ENCODE measurements around the gene FOXJ2. TPM values are rescaled to one million over a fixed set of nuclear protein-coding genes. Genes with fewer than 3 reads are reported as not detected.
A peak's percentile ranks its signal among the peaks of the same experiment; 100 is the strongest.

FOXJ2 gene
- total and polyA plus RNA-seq, 2 of the 4 experiments (the other 2 are of a cell fraction): 3.0 to 8.4 TPM

DNA sequence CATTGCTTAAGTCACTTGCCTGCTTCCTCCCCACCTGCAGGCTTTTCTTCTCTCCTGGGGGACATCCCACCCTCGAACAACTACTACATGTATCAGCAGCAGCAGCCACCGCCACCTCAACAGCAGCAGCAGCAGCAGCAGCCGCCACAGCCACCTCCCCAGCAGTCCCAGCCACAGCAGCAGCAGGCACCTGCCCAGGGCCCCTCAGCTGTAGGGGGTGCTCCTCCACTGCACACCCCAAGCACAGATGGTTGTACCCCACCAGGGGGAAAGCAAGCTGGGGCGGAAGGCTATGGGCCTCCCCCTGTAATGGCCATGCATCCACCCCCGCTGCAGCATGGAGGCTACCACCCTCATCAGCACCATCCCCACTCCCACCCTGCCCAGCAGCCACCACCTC, 15.3 kb downstream of the FOXJ2 start:
- no peak overlapping the region for H2BK5ac ChIP-seq (ENCODE audit: low read depth, low read length, poor library complexity, severe bottlenecking)
- H4K20me1 ChIP-seq (ENCODE audit: insufficient read depth, low read length): no peaks in the 10 kb centered on the region; the same call in 1 of the 2 replicates
- H4K91ac ChIP-seq (ENCODE audit: insufficient read depth, low read depth, low read length): no peak overlapping the region
- no peak overlapping the region for H3K4me3 ChIP-seq (ENCODE audit: insufficient read depth, low read depth, low read length)
- WGBS, 2 experiments (ENCODE audit: extremely low coverage in 2 of 2, insufficient read length in 1 of 2): 100% methylated on average over 2 of the region's 5 CpGs; no CpG with 5 or more reads in 1 of the 2 experiments
- no peak for ATAC-seq (ENCODE audit: low read depth)
- POLR2A ChIA-PET (ENCODE audit: unreplicated experiment): no interaction called here
- H3K18ac ChIP-seq (ENCODE audit: low read depth, low read length): no peak overlapping the region
- no peak overlapping the region for H3K9ac ChIP-seq (ENCODE audit: low read depth, low read length)
- H3K36me3 ChIP-seq (ENCODE audit: control insufficient read depth, insufficient read depth, low read length): peaks cover 49% of the 10 kb centered on the region
- H2AK9ac ChIP-seq (replicated peaks; ENCODE audit: low read depth, low read length, poor library complexity): peak overlapping the region; percentile 40
- H3K4ac ChIP-seq (ENCODE audit: low read depth, low read length): no peak overlapping the region
- intact Hi-C loops (cut with micrococcal nuclease) (no loop called here), dilution Hi-C loops (cut with HindIII; ENCODE audit: low sequenced_read_pairs, unreplicated experiment) (no loop called here), in situ Hi-C loops (cut with MboI; ENCODE audit: low sequenced_read_pairs) (loop anchor here (25.0 kb wide), 1 partner anchor 411 kb away; no protein-coding TSS in a partner anchor)
- H3K56ac ChIP-seq (ENCODE audit: extremely low read depth, insufficient read depth, low read length): no peak overlapping the region
- no peak overlapping the region for H2BK20ac ChIP-seq (ENCODE audit: low read depth, low read length)
- CTCF ChIA-PET: interaction anchor here (1.5 kb wide), 1 partner anchor 10 kb away, joined by 3 read pairs; no protein-coding TSS in a partner anchor
- BruUV-seq (replicated peaks): no TSS peak
- H2BK15ac ChIP-seq (ENCODE audit: low read depth, low read length): no peak overlapping the region
- no peak overlapping the region for H3K4me2 ChIP-seq (ENCODE audit: low read depth, low read length)
- H4K8ac ChIP-seq (ENCODE audit: low read depth in 2 of 2, low read length in 2 of 2): no peak overlapping the region
- no peak overlapping the region for H2AK5ac ChIP-seq (ENCODE audit: low read depth, low read length)
- H3K23ac ChIP-seq (ENCODE audit: low read depth, low read length): no peak overlapping the region
- H3K27me3 ChIP-seq (ENCODE audit: control insufficient read depth, insufficient read depth, low read length): no peaks in the 10 kb centered on the region
- H3K79me1 ChIP-seq (ENCODE audit: low read depth in 1 of 2, low read length in 2 of 2): no peaks in the 10 kb centered on the region; a peak in 2 of 4 replicates
- H4K5ac ChIP-seq (ENCODE audit: low read depth, low read length): no peak overlapping the region
- H3K27ac ChIP-seq (ENCODE audit: insufficient read depth, low read length): no peak overlapping the region
- H2AFZ ChIP-seq (replicated peaks; ENCODE audit: low read length, poor library complexity): no peak overlapping the region
- DNase-seq: no peak
- no peaks in the 10 kb centered on the region for H3K9me1 ChIP-seq (ENCODE audit: insufficient read depth, low read length)
- TF ChIP-seq CEBPB (IDR thresholded peaks at IDR 0.05; ENCODE audit: low read depth, low read length): no peak
- no peak for TF ChIP-seq POLR2A (IDR thresholded peaks at IDR 0.05; ENCODE audit: low read depth, low read length)
- no peak for TF ChIP-seq CHD1 (IDR thresholded peaks at IDR 0.05; ENCODE audit: low read depth, low read length)
- H3K4me1 ChIP-seq (ENCODE audit: control insufficient read depth, insufficient read depth, low read length): no peaks in the 10 kb centered on the region
- no peak overlapping the region for H2BK120ac ChIP-seq (ENCODE audit: low read depth, low read length)
- H3K14ac ChIP-seq (replicated peaks; ENCODE audit: low read depth, low read length): no peak overlapping the region
- H3K9me3 ChIP-seq (ENCODE audit: control insufficient read depth, insufficient read depth, low read length): no peaks in the 10 kb centered on the region

Measured in IMR-90 (cell line).